A673 (cell line): ENCODE measurements around the gene KRT17. TPM values are rescaled to one million over a fixed set of nuclear protein-coding genes. Genes with fewer than 3 reads are reported as not detected.

Experiments
- Bru-seq: library from RNA; stranded (reverse); fragments of 400-500 nt; gene quantifications from one replicate; lab custom pipeline; 2021; lab: Mats Ljungman, UMichigan
- BruChase-seq, 2 experiments: library from RNA; stranded (reverse); fragments of 400-500 nt; gene quantifications; one replicate each; lab custom pipeline; 2021; lab: Mats Ljungman, UMichigan
- BruUV-seq: library from RNA; stranded (reverse); fragments of 400-500 nt; replicated peaks from 2 replicates; lab custom pipeline; 2021; lab: Mats Ljungman, UMichigan
- CTCF ChIA-PET: fragments of 300-600 bp; sonication (Branson Sonifier 250); formaldehyde crosslinking; loops from one replicate; lab custom pipeline; 2022; ENCODE audit warnings: antibody characterized with exemption; lab: Charles Lee
- POLR2A ChIA-PET: fragments of 300-600 bp; sonication (Branson Sonifier 250); formaldehyde crosslinking; loops from one replicate; lab custom pipeline; 2022; ENCODE audit warnings: antibody characterized with exemption; ENCODE audit not compliant: low non-redundant PET; lab: Charles Lee
- DNase-seq: peaks from one replicate; pipeline ENCODE4 v3.0.0-alpha.2; 2015; ENCODE audit warnings: low spot score
- H3K27ac ChIP-seq: fragments of 200-600 bp; sonication (generic); 2 replicates; pipeline ENCODE4 v1.5.1; 2016; ENCODE audit warnings: mixed run types, low read depth, mild to moderate bottlenecking, mixed read lengths, antibody characterized with exemption, low read length; ENCODE audit not compliant: poor library complexity, severe bottlenecking
- H3K27me3 ChIP-seq: fragments of 200-600 bp; sonication (generic); replicated peaks from 2 replicates; pipeline ENCODE4 v1.6.1; 2017; ENCODE audit warnings: mixed run types, low read depth, mild to moderate bottlenecking, mixed read lengths, antibody characterized with exemption, low read length; ENCODE audit not compliant: insufficient read depth, poor library complexity
- H3K36me3 ChIP-seq: fragments of 200-600 bp; sonication (generic); 2 replicates; pipeline ENCODE4 v1.6.1; 2016; ENCODE audit warnings: mixed run types, mild to moderate bottlenecking, mixed read lengths, antibody characterized with exemption, low read length; ENCODE audit not compliant: insufficient read depth, poor library complexity, severe bottlenecking
- H3K4me1 ChIP-seq: fragments of 200-600 bp; sonication (generic); 2 replicates; pipeline ENCODE4 v1.6.1; 2017; ENCODE audit warnings: mixed run types, mild to moderate bottlenecking, mixed read lengths, antibody characterized with exemption, low read length; ENCODE audit not compliant: insufficient read depth, poor library complexity, severe bottlenecking
- H3K4me3 ChIP-seq: fragments of 200-600 bp; sonication (generic); 2 replicates; pipeline ENCODE4 v1.5.1; 2016; ENCODE audit warnings: low read depth, mixed run types, mild to moderate bottlenecking, mixed read lengths, low read length; ENCODE audit not compliant: poor library complexity, severe bottlenecking
- H3K9me3 ChIP-seq: fragments of 200-600 bp; sonication (generic); 2 replicates; pipeline ENCODE4 v1.6.1; 2016; ENCODE audit warnings: mixed run types, low read depth, mild to moderate bottlenecking, mixed read lengths, antibody characterized with exemption, low read length; ENCODE audit not compliant: poor library complexity, severe bottlenecking
- EZH2 ChIP-seq: fragments of 200-600 bp; sonication (generic); IDR thresholded peaks from 2 replicates; pipeline ENCODE4 v1.6.1; 2017; ENCODE audit warnings: borderline replicate concordance, low read depth, mild to moderate bottlenecking, mixed read lengths, antibody characterized with exemption, low read length; ENCODE audit not compliant: poor library complexity, severe bottlenecking
- intact Hi-C: fragments of 100-400 bp; cut with micrococcal nuclease; formaldehyde crosslinking; loops from one replicate; pipeline ENCODE4 v1.10.0; 2022; ENCODE audit not compliant: unreplicated experiment
- long read RNA-seq: library from polyadenylated mRNA; stranded (forward); transcript quantifications from one replicate; pipeline ENCODE4 v2.0.0, GENCODE V29; 2022
- total RNA-seq: library from RNA; stranded (reverse); gene quantifications from 2 replicates; pipeline ENCODE4 v1.2.3, GENCODE V29; 2021
- TF ChIP-seq, protein P1 (sequence below): fragments of 300-800, 200-600 bp; sonication (generic); conservative IDR thresholded peaks from 2 replicates; pipeline ENCODE4 v1.5.1; 2017; ENCODE audit warnings: low read depth, mild to moderate bottlenecking, antibody characterized with exemption, low read length, moderate library complexity, mixed read lengths

KRT17 gene
- total RNA-seq (54.1 and 82.2 TPM in 2 replicates), Bru-seq, nascent RNA (percentile 50 among the genes with signal in this experiment), BruChase-seq, experiment 1, labeled RNA remaining after a 2-hour chase (percentile 60 among the genes with signal in this experiment), BruChase-seq, experiment 2, labeled RNA remaining after a 6-hour chase (percentile 65 among the genes with signal in this experiment)
- long read RNA-seq, transcript KRT17-210 (4 exons, 684 nt), result minor isoform, 29 of 168 reads
- long read RNA-seq, transcript KRT17-209 (8 exons, 1,651 nt), result major isoform, 123 of 168 reads
- long read RNA-seq, partial matches to known transcripts, result 6 of 168 reads
- long read RNA-seq, other reads (novel, unspliced or antisense), result 9 of 168 reads

- peak within 1 kb of the TSS; percentile 27 for H3K4me3 ChIP-seq
- no peak for TF ChIP-seq EZH2
- TF ChIP-seq, protein P1, sequence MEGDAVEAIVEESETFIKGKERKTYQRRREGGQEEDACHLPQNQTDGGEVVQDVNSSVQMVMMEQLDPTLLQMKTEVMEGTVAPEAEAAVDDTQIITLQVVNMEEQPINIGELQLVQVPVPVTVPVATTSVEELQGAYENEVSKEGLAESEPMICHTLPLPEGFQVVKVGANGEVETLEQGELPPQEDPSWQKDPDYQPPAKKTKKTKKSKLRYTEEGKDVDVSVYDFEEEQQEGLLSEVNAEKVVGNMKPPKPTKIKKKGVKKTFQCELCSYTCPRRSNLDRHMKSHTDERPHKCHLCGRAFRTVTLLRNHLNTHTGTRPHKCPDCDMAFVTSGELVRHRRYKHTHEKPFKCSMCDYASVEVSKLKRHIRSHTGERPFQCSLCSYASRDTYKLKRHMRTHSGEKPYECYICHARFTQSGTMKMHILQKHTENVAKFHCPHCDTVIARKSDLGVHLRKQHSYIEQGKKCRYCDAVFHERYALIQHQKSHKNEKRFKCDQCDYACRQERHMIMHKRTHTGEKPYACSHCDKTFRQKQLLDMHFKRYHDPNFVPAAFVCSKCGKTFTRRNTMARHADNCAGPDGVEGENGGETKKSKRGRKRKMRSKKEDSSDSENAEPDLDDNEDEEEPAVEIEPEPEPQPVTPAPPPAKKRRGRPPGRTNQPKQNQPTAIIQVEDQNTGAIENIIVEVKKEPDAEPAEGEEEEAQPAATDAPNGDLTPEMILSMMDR, result no peak
- peaks cover 17% of the 10 kb centered on the region for H3K4me1 ChIP-seq
- TSS peak; percentile 84 for BruUV-seq
- intact Hi-C loops, result no loop called here
- H3K36me3 ChIP-seq, result no peaks in the 10 kb centered on the region
- ChIA-PET CTCF (no interaction called here), POLR2A (no interaction called here)
- H3K27me3 ChIP-seq, result no peaks in the 10 kb centered on the region
- peak; percentile 29 for DNase-seq
- H3K9me3 ChIP-seq, result no peaks in the 10 kb centered on the region
- peak within 1 kb of the TSS; percentile 59 for H3K27ac ChIP-seq
These were observed at the start of gene KRT17 for GRCh38 chr17:41624208-41625101. KRT17 (minus strand) TSS chr17:41624575; CDS start chr17:41624509, 66 bp downstream.

DNA sequence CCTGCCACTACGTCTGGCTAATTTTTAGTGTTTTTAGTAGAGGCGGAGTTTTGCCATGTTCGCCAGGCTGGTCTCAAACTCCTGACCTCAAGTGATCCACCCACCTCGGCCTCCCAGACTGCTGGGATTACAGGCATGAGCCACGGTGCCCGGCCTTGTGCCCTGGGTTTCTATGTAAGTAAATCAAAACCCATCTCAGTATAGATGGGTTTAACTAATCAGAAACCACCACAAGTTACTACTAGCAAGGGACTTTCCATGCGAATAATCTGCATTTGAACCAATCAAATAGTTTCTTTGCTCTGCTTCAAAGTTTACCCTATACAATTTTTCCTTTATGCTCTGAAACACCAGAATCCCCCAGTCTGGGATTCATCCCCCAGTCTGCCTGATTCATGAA lies 47.8 kb upstream of the KRT17 start:
- POLR2A ChIA-PET, result no interaction called here
- CTCF ChIA-PET, result no interaction called here
- DNase-seq, result no peak

More for the DNA sequence above, 47.8 kb upstream of the KRT17 start:
- intact Hi-C loops, result no loop called here
- no TSS peak for BruUV-seq
- H3K27ac ChIP-seq, result no peak overlapping the region
- TF ChIP-seq, protein P1, result no peak
- H3K4me1 ChIP-seq, result no peaks in the 10 kb centered on the region
- H3K36me3 ChIP-seq, result no peaks in the 10 kb centered on the region
- H3K27me3 ChIP-seq, result no peaks in the 10 kb centered on the region
- no peak overlapping the region for H3K4me3 ChIP-seq
- no peaks in the 10 kb centered on the region for H3K9me3 ChIP-seq
